PC-3 (cell line): Measurements from ENCODE around the gene ABHD18. TPM values are rescaled to one million over a fixed set of nuclear protein-coding genes. Genes with fewer than 3 reads are reported as not detected.
"Not testable (repeated sequence)": the region's sequence is repeated elsewhere in the genome, so short reads cannot be mapped to it uniquely, and the experiment has no call there.

Source experiments
- ATAC-seq: fragments of 200-7000 bp; cut with Tn5 transposase; 2 replicates; pipeline ENCODE4 v1.9.1; 2020; ENCODE audit warnings: mild to moderate bottlenecking, moderate library complexity
- BruUV-seq: library from RNA; stranded (reverse); fragments of 400-500 nt; replicated peaks from 2 replicates; lab custom pipeline; 2021; lab: Mats Ljungman, UMichigan
- CTCF ChIA-PET: fragments of 300-600 bp; sonication (Branson Sonifier 250); formaldehyde crosslinking; loops from one replicate; lab custom pipeline; 2022; ENCODE audit warnings: antibody characterized with exemption; lab: Charles Lee
- POLR2A ChIA-PET: fragments of 300-600 bp; sonication (Branson Sonifier 250); formaldehyde crosslinking; loops from one replicate; lab custom pipeline; 2022; ENCODE audit warnings: antibody characterized with exemption; ENCODE audit not compliant: unreplicated experiment; lab: Charles Lee
- DNase-seq: peaks from one replicate; pipeline ENCODE4 v3.0.0-alpha.2; 2015
- H2AFZ ChIP-seq: fragments of 300-600 bp; sonication (generic); 2 replicates; pipeline ENCODE4 v1.6.0; 2016; ENCODE audit warnings: antibody characterized with exemption, low read length
- H3F3A ChIP-seq: fragments of 300-600 bp; sonication (generic); one replicate; pipeline ENCODE4 v1.6.0; 2017; ENCODE audit warnings: antibody characterized with exemption, low read length, control low read depth, mild to moderate bottlenecking; ENCODE audit not compliant: unreplicated experiment
- H3K27ac ChIP-seq: fragments of 300-600 bp; sonication (generic); 2 replicates; pipeline ENCODE4 v1.5.1; 2016; ENCODE audit warnings: mild to moderate bottlenecking, low read length
- H3K27me3 ChIP-seq: fragments of 300-600 bp; sonication (generic); 2 replicates; pipeline ENCODE4 v1.6.1; 2016; ENCODE audit warnings: low read length, mixed read lengths
- H3K36me3 ChIP-seq: fragments of 300-600 bp; sonication (generic); 2 replicates; pipeline ENCODE4 v1.6.1; 2016; ENCODE audit warnings: low read depth, mixed run types, low read length, mixed read lengths
- H3K4me1 ChIP-seq: fragments of 300-600 bp; sonication (generic); 2 replicates; pipeline ENCODE4 v1.5.1; 2016; ENCODE audit warnings: low read length; ENCODE audit not compliant: insufficient read depth
- H3K4me2 ChIP-seq: fragments of 300-600 bp; sonication (generic); 2 replicates; pipeline ENCODE4 v1.6.0; 2016; ENCODE audit warnings: low read length
- H3K4me3 ChIP-seq: fragments of 300-600 bp; sonication (generic); 2 replicates; pipeline ENCODE4 v1.5.1; 2016; ENCODE audit warnings: mild to moderate bottlenecking, low read length, mixed read lengths
- H3K79me2 ChIP-seq: fragments of 300-600 bp; sonication (generic); 2 replicates; pipeline ENCODE4 v1.6.1; 2017; ENCODE audit warnings: low read length, mixed read lengths
- H3K9ac ChIP-seq: fragments of 300-600 bp; sonication (generic); 2 replicates; pipeline ENCODE4 v1.6.0; 2016; ENCODE audit warnings: mild to moderate bottlenecking, low read length
- H3K9me2 ChIP-seq: fragments of 300-600 bp; sonication (generic); replicated peaks from 2 replicates; pipeline ENCODE4 v1.6.1; 2016; ENCODE audit warnings: mixed run types, low read length, mixed read lengths
- H3K9me3 ChIP-seq: fragments of 300-600 bp; sonication (generic); 2 replicates; pipeline ENCODE4 v1.6.1; 2016; ENCODE audit warnings: low read length, mixed read lengths
- H4K20me1 ChIP-seq: fragments of 300-600 bp; sonication (generic); 2 replicates; pipeline ENCODE4 v1.6.1; 2016; ENCODE audit warnings: low read length, mixed read lengths
- CTCF ChIP-seq: fragments of 300-600 bp; sonication (generic); conservative IDR thresholded peaks from 2 replicates; pipeline ENCODE4 v1.5.1; 2017; ENCODE audit warnings: antibody characterized with exemption, low read depth, mild to moderate bottlenecking, low read length
- EZH2 ChIP-seq: fragments of 300-600 bp; sonication (generic); IDR thresholded peaks from one replicate; pipeline ENCODE4 v1.6.1; 2017; ENCODE audit warnings: antibody characterized with exemption, mild to moderate bottlenecking, low read length; ENCODE audit not compliant: unreplicated experiment
- EZH2phosphoT487 ChIP-seq: fragments of 300-600 bp; sonication (generic); IDR thresholded peaks from 2 replicates; pipeline ENCODE4 v1.6.1; 2018; ENCODE audit warnings: mild to moderate bottlenecking, antibody characterized with exemption, low read length, borderline replicate concordance
- intact Hi-C: fragments of 100-400 bp; cut with micrococcal nuclease; formaldehyde crosslinking; loops from 2 replicates; pipeline ENCODE4 v1.9.0; 2023
- total RNA-seq: library from RNA; depleted of rRNA; stranded (reverse); fragments of >200 nt; gene quantifications from 2 replicates; pipeline ENCODE4 v1.2.3, GENCODE V29; 2014

Gene ABHD18
- total RNA-seq, 1 experiment from 2014 or later, result 3.3 TPM

GRCh38 chr4:127995776-127996175, 30.6 kb downstream of the ABHD18 start:
- Histone ChIP-seq H4K20me1 (no peaks in the 10 kb centered on the region), H3K27me3 (no peaks in the 10 kb centered on the region), H3K79me2 (no peaks in the 10 kb centered on the region), H3K4me2 (no peak overlapping the region), H3K4me1 (no peaks in the 10 kb centered on the region), H2AFZ (no peak overlapping the region), H3K4me3 (no peak overlapping the region), H3K36me3 (no peaks in the 10 kb centered on the region; the same call in 1 of the 2 replicates), H3K9me2 (no peaks in the 10 kb centered on the region), H3K27ac (no peak overlapping the region), H3F3A (no peaks in the 10 kb centered on the region), H3K9ac (no peak overlapping the region), H3K9me3 (no peaks in the 10 kb centered on the region)
- ATAC-seq (peak; percentile 81), DNase-seq (peak; percentile 62)
- ChIA-PET POLR2A (no interaction called here), CTCF (no interaction called here)
- intact Hi-C loops, result no loop called here
- no TSS peak for BruUV-seq
- TF ChIP-seq CTCF (no peak), EZH2phosphoT487 (no peak), EZH2 (no peak)

- H3K27me3 ChIP-seq, BruUV-seq, ATAC-seq, H3K9me2 ChIP-seq, H4K20me1 ChIP-seq, H3K36me3 ChIP-seq, H3K27ac ChIP-seq, H3K79me2 ChIP-seq, H3K4me1 ChIP-seq, H3K9ac ChIP-seq, H2AFZ ChIP-seq, DNase-seq, POLR2A ChIA-PET, H3F3A ChIP-seq, H3K4me3 ChIP-seq, intact Hi-C loops, H3K4me2 ChIP-seq, H3K9me3 ChIP-seq, CTCF ChIA-PET: not testable (repeated sequence)
Measured at GRCh38 chr4:127996521-127996920, 31.3 kb downstream of the ABHD18 start.

GRCh38 chr4:127997534-127998388, 32.6 kb downstream of the ABHD18 start:
- TF ChIP-seq CTCF, result peak; percentile 66
- TF ChIP-seq EZH2, result no peak
- H3K4me2 ChIP-seq, result no peak overlapping the region
- no peak overlapping the region for H3K27ac ChIP-seq
- H3K36me3 ChIP-seq, result no peaks in the 10 kb centered on the region; the same call in 1 of the 2 replicates
- no peak overlapping the region for H3K4me3 ChIP-seq
- DNase-seq (peak; percentile 69), ATAC-seq (peak; percentile 87)
- no peaks in the 10 kb centered on the region for H3F3A ChIP-seq
- H4K20me1 ChIP-seq, result no peaks in the 10 kb centered on the region
- no peak overlapping the region for H3K9ac ChIP-seq
- no peaks in the 10 kb centered on the region for H3K4me1 ChIP-seq
- intact Hi-C loops, result loop anchor here (1.0 kb wide), 1 partner anchor 22 kb away; no protein-coding TSS in a partner anchor
- H3K9me2 ChIP-seq, result no peaks in the 10 kb centered on the region
- CTCF ChIA-PET, result interaction anchor here (0.6 to 0.7 kb wide), 3 partner anchors 12 to 253 kb away, joined by 3 to 5 read pairs (median 3); no protein-coding TSS in a partner anchor
- no peak overlapping the region for H2AFZ ChIP-seq
- H3K27me3 ChIP-seq, result no peaks in the 10 kb centered on the region
- BruUV-seq, result no TSS peak
- POLR2A ChIA-PET, result no interaction called here
- H3K9me3 ChIP-seq, result no peaks in the 10 kb centered on the region
- no peaks in the 10 kb centered on the region for H3K79me2 ChIP-seq
